GM23338 (cell line): Measurements from ENCODE around the gene SMAD3.

Experiments used
- CREB1 ChIP-seq: fragments of 250-450 bp; sonication (Bioruptor Pico); IDR thresholded peaks from 2 replicates; pipeline ENCODE4 v1.5.0; 2020; ENCODE audit warnings: low read depth, mild to moderate bottlenecking, moderate library complexity
- ETS1 ChIP-seq: IDR thresholded peaks from 2 replicates; pipeline ENCODE4 v1.6.1; 2016; ENCODE audit warnings: antibody characterized with exemption
- EZH2 ChIP-seq: fragments of 200-600 bp; sonication (generic); IDR thresholded peaks from one replicate; pipeline ENCODE4 v1.8.0; 2017; ENCODE audit warnings: antibody characterized with exemption, mild to moderate bottlenecking, low read depth; ENCODE audit not compliant: unreplicated experiment
- EZH2phosphoT487 ChIP-seq: fragments of 200-600 bp; sonication (generic); IDR thresholded peaks from one replicate; pipeline ENCODE4 v1.8.1; 2018; ENCODE audit warnings: antibody characterized with exemption; ENCODE audit not compliant: unreplicated experiment
- JUNB ChIP-seq: IDR thresholded peaks from one replicate; pipeline ENCODE4 v1.6.1; 2016; ENCODE audit warnings: antibody characterized with exemption; ENCODE audit not compliant: unreplicated experiment
- NANOG ChIP-seq: IDR thresholded peaks from 2 replicates; pipeline ENCODE4 v1.6.1; 2016; ENCODE audit warnings: antibody characterized with exemption, borderline replicate concordance
- POLR2AphosphoS5 ChIP-seq: IDR thresholded peaks from 2 replicates; pipeline ENCODE4 v1.6.1; 2016; ENCODE audit warnings: antibody characterized with exemption, low read depth
- REST ChIP-seq: IDR thresholded peaks from one replicate; pipeline ENCODE4 v1.6.1; 2018; ENCODE audit warnings: antibody characterized with exemption; ENCODE audit not compliant: unreplicated experiment
- ZNF114 ChIP-seq: fragments of 250-450 bp; sonication (Bioruptor Pico); IDR thresholded peaks from 2 replicates; pipeline ENCODE4 v1.5.0; 2020; ENCODE audit warnings: mild to moderate bottlenecking, moderate library complexity
- ZNF331 ChIP-seq: fragments of 250-450 bp; sonication (Bioruptor Pico); IDR thresholded peaks from 2 replicates; pipeline ENCODE4 v1.5.0; 2020; ENCODE audit warnings: low read depth, mild to moderate bottlenecking, moderate library complexity
- TF ChIP-seq, protein P1 (sequence below), 2 experiments: fragments of 200-600 bp in 1 of 2; sonication (generic) in 1 of 2; conservative IDR thresholded peaks; 2 replicates each; pipeline versions ENCODE4 v1.5.1 to v1.6.1; 2016 to 2017; ENCODE audit warnings: antibody characterized with exemption in 2 of 2, low read depth in 2 of 2, mild to moderate bottlenecking in 2 of 2, moderate library complexity in 1 of 2

DNA sequence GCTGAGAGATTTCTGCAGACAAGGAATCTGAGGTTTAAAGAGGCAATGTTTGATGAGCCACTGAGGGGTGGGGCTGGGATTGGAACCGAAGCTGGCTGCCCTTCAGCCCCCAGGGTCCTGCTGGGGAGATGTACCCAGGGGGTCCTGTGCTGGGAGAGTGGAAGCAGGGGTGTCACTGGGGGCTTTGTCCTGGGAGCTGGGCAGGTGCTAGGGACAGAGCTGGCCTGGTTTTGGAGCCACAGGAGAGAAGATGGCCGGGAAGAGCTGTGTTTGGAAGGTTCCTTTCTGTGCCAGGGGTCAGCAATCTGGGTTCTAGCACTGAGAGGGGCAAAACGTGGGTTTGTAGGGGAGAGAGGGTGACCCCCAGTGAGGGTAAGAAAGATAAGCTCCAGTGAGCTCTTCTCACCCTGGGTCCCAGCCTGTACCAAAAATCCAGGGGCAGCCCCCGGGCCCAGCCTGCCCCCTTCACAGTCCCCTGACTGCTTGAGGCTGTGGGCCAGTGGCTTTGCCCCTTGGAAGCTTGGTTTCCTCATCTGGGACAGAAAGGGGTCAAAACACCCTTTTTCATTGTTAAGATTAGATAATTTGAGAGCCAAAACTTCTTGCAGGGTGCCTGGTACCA, 69.6 kb downstream of the SMAD3 start:
- TF ChIP-seq POLR2AphosphoS5 (no peak), ZNF331 (CRISPR knock-in tag) (no peak), REST (no peak), JUNB (no peak), CREB1 (CRISPR knock-in tag) (no peak), NANOG (no peak), ZNF114 (CRISPR knock-in tag) (no peak), EZH2 (no peak), ETS1 (no peak), EZH2phosphoT487 (no peak)
- TF ChIP-seq, protein P1, sequence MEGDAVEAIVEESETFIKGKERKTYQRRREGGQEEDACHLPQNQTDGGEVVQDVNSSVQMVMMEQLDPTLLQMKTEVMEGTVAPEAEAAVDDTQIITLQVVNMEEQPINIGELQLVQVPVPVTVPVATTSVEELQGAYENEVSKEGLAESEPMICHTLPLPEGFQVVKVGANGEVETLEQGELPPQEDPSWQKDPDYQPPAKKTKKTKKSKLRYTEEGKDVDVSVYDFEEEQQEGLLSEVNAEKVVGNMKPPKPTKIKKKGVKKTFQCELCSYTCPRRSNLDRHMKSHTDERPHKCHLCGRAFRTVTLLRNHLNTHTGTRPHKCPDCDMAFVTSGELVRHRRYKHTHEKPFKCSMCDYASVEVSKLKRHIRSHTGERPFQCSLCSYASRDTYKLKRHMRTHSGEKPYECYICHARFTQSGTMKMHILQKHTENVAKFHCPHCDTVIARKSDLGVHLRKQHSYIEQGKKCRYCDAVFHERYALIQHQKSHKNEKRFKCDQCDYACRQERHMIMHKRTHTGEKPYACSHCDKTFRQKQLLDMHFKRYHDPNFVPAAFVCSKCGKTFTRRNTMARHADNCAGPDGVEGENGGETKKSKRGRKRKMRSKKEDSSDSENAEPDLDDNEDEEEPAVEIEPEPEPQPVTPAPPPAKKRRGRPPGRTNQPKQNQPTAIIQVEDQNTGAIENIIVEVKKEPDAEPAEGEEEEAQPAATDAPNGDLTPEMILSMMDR (conservative IDR thresholded peaks at IDR 0.05; ENCODE audit: low read depth in 2 of 2): no peak
